WTC11 (cell line): Measurements from ENCODE around the gene SIT1. TPM values are rescaled to one million over a fixed set of nuclear protein-coding genes. Genes with fewer than 3 reads are reported as not detected.

Experiments
- ATAC-seq: fragments of 200-7000 bp; cut with Tn5 transposase; 2 replicates; pipeline ENCODE4 v1.10.0; 2021; ENCODE audit warnings: mild to moderate bottlenecking, moderate library complexity
- CTCF ChIA-PET: fragments of 300-600 bp; sonication (Branson Sonifier 250); formaldehyde crosslinking; loops from one replicate; lab custom pipeline; 2021; ENCODE audit warnings: antibody characterized with exemption; lab: Charles Lee
- POLR2A ChIA-PET: fragments of 350-600 bp; sonication (Branson Sonifier 250); formaldehyde crosslinking; loops from one replicate; lab custom pipeline; 2021; ENCODE audit warnings: antibody characterized with exemption; lab: Charles Lee
- DNase-seq: peaks from one replicate; pipeline ENCODE4 v3.0.0; 2021; ENCODE audit warnings: low spot score
- H3K27ac Mint-ChIP-seq: 2 replicates; pipeline ENCODE4 v1.8.0; 2021; ENCODE audit warnings: mixed read lengths
- H3K27me3 Mint-ChIP-seq: 2 replicates; pipeline ENCODE4 v1.8.0; 2021; ENCODE audit warnings: low read depth, mild to moderate bottlenecking, moderate library complexity, mixed read lengths
- H3K36me3 Mint-ChIP-seq: 2 replicates; pipeline ENCODE4 v1.8.0; 2021; ENCODE audit warnings: mixed read lengths
- H3K4me1 Mint-ChIP-seq: 2 replicates; pipeline ENCODE4 v1.8.0; 2022; ENCODE audit warnings: mixed read lengths
- H3K4me3 Mint-ChIP-seq: 2 replicates; pipeline ENCODE4 v1.8.0; 2021; ENCODE audit warnings: mild to moderate bottlenecking, moderate library complexity, mixed read lengths
- H3K9me3 Mint-ChIP-seq: 2 replicates; pipeline ENCODE4 v1.8.0; 2021; ENCODE audit warnings: mixed read lengths
- ELF4 ChIP-seq: sonication (generic); formaldehyde crosslinking; IDR thresholded peaks from 2 replicates; pipeline ENCODE4 v1.8.1; 2022; ENCODE audit warnings: low read depth, mild to moderate bottlenecking, moderate library complexity, missing genetic modification reagents
- ETV6 ChIP-seq: sonication (generic); formaldehyde crosslinking; IDR thresholded peaks from 2 replicates; pipeline ENCODE4 v1.8.1; 2022; ENCODE audit warnings: mild to moderate bottlenecking, missing genetic modification reagents
- IRF2 ChIP-seq: sonication (generic); formaldehyde crosslinking; IDR thresholded peaks from 2 replicates; pipeline ENCODE4 v1.8.0; 2022; ENCODE audit warnings: low read depth, missing genetic modification reagents, borderline replicate concordance
- MLX ChIP-seq: sonication (generic); formaldehyde crosslinking; IDR thresholded peaks from 2 replicates; pipeline ENCODE4 v1.8.1; 2023; ENCODE audit warnings: mild to moderate bottlenecking, missing genetic modification reagents, moderate library complexity
- NFATC4 ChIP-seq: fragments of 250-450 bp; sonication (Bioruptor Pico); IDR thresholded peaks from 2 replicates; pipeline ENCODE4 v1.9.0; 2021; ENCODE audit warnings: mild to moderate bottlenecking
- NR3C1 ChIP-seq: sonication (generic); formaldehyde crosslinking; conservative IDR thresholded peaks from 2 replicates; pipeline ENCODE4 v1.8.1; 2023; ENCODE audit warnings: low read depth, mild to moderate bottlenecking, missing genetic modification reagents
- PRRX2 ChIP-seq: fragments of 250-450 bp; sonication (Bioruptor Pico); IDR thresholded peaks from 2 replicates; pipeline ENCODE4 v1.8.0; 2021; ENCODE audit warnings: mild to moderate bottlenecking
- RELA ChIP-seq: sonication (generic); formaldehyde crosslinking; IDR thresholded peaks from 2 replicates; pipeline ENCODE4 v1.8.1; 2022; ENCODE audit warnings: missing genetic modification reagents, mild to moderate bottlenecking, borderline replicate concordance
- SMAD3 ChIP-seq: sonication (generic); formaldehyde crosslinking; IDR thresholded peaks from 2 replicates; pipeline ENCODE4 v1.8.0; 2022; ENCODE audit warnings: missing genetic modification reagents, mild to moderate bottlenecking, borderline replicate concordance
- TCF7 ChIP-seq: sonication (generic); formaldehyde crosslinking; IDR thresholded peaks from 2 replicates; pipeline ENCODE4 v1.8.0; 2022; ENCODE audit warnings: mild to moderate bottlenecking, low read depth, missing genetic modification reagents, moderate library complexity
- TEAD4 ChIP-seq: sonication (generic); formaldehyde crosslinking; IDR thresholded peaks from 2 replicates; pipeline ENCODE4 v1.8.0; 2022; ENCODE audit warnings: mild to moderate bottlenecking, missing genetic modification reagents
- ZNF138 ChIP-seq: sonication (generic); formaldehyde crosslinking; conservative IDR thresholded peaks from 2 replicates; pipeline ENCODE4 v1.8.1; 2022; ENCODE audit warnings: mild to moderate bottlenecking, moderate library complexity, missing genetic modification reagents
- ZNF263 ChIP-seq: sonication (generic); formaldehyde crosslinking; IDR thresholded peaks from 2 replicates; pipeline ENCODE4 v1.8.1; 2022; ENCODE audit warnings: low read depth, mild to moderate bottlenecking, moderate library complexity, missing genetic modification reagents
- ZNF281 ChIP-seq: sonication (generic); formaldehyde crosslinking; IDR thresholded peaks from 2 replicates; pipeline ENCODE4 v1.8.0; 2023; ENCODE audit warnings: mild to moderate bottlenecking, missing genetic modification reagents
- ZNF416 ChIP-seq: fragments of 250-450 bp; sonication (Bioruptor Pico); IDR thresholded peaks from 2 replicates; pipeline ENCODE4 v1.9.0; 2021; ENCODE audit warnings: mild to moderate bottlenecking, inconsistent platforms
- total RNA-seq: library from RNA; stranded (reverse); gene quantifications from 3 replicates; pipeline ENCODE4 v1.2.3, GENCODE V29; 2021
- TF ChIP-seq, protein P1 (sequence below): sonication (generic); formaldehyde crosslinking; IDR thresholded peaks from 2 replicates; pipeline ENCODE4 v1.8.1; 2023; ENCODE audit warnings: mild to moderate bottlenecking, missing genetic modification reagents
- TF ChIP-seq, protein P2 (sequence below): sonication (generic); formaldehyde crosslinking; IDR thresholded peaks from 2 replicates; pipeline ENCODE4 v1.8.0; 2022; ENCODE audit warnings: mild to moderate bottlenecking, missing genetic modification reagents
- TF ChIP-seq, protein P3 (sequence below): sonication (generic); formaldehyde crosslinking; IDR thresholded peaks from 2 replicates; pipeline ENCODE4 v1.8.1; 2023; ENCODE audit warnings: mild to moderate bottlenecking, moderate library complexity, missing genetic modification reagents
- TF ChIP-seq, protein P4 (sequence below): fragments of 250-450 bp; sonication (Bioruptor Pico); IDR thresholded peaks from 2 replicates; pipeline ENCODE4 v2.1.2; 2022; ENCODE audit warnings: mild to moderate bottlenecking, moderate library complexity

The SIT1 gene
- total RNA-seq, 1 experiment from 2014 or later = 4.1 TPM

- CTCF ChIA-PET = interaction anchor here (1.2 to 2.0 kb wide), 3 partner anchors 9 to 26 kb away, joined by 4 to 13 read pairs (median 6); no protein-coding TSS in a partner anchor
- Mint-ChIP-seq H3K36me3 (no peaks in the 10 kb centered on the region), H3K27me3 (peaks cover 47% of the 10 kb centered on the region)
Measured at GRCh38 chr9:35619800-35620158, 31.0 kb downstream of the SIT1 start.

DNA sequence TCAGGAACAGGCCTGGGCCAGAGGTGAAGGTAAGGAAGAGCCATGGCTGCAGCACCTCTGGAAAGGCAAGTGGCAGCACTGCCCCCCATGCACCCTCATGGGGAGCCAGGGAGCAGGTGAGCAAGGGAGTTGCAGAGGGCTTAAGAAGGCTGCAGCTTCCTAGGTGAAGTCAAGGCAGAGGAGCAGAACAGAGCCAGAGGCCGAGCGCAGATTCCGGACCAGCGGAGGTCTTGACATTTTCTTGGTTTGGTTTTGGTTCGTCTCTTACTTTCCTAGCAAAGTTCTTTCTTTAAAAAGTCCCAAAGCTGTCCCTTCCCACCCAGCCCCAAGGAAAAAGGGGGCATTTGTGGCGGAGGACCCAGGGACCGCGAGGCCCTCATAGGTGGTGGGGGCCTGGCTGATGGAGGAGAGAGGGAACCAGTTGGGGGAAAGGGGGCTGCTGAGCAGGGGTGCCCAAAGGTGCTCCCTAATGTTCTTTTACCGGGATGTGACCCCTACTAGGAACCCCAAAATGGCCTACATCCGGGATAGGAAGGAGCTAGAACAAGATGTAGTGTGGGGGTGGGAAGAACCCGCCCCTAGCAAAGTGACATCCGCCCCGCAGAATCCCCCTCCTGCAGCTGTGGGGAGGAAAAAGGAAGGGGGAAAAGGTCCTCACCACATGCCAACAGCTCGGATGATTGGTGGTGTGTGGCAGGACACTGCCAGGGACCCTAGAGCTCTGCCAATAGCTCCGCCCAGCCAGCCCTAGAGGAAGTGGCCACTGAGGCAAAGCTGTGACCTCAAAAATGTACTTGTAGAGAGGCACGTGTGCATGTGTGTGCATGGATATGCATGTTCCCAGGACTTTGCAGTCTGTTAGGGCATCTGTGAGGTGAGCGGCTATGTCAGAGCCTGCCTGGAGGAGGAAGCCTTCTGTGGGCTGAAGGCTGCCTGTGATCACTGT is 31.6 kb downstream of the SIT1 start:
- DNase-seq (no peak), ATAC-seq (no peak)
- no peaks in the 10 kb centered on the region for H3K36me3 Mint-ChIP-seq
- ChIA-PET CTCF (interaction anchor here (0.9 to 2.0 kb wide), 4 partner anchors 9 to 27 kb away, joined by 3 to 13 read pairs (median 5); no protein-coding TSS in a partner anchor), POLR2A (no interaction called here)
- no peak overlapping the region for H3K27ac Mint-ChIP-seq
- no peaks in the 10 kb centered on the region for H3K9me3 Mint-ChIP-seq
- H3K27me3 Mint-ChIP-seq = peaks cover 53% of the 10 kb centered on the region
- no peak overlapping the region for H3K4me3 Mint-ChIP-seq
- peaks cover 9% of the 10 kb centered on the region for H3K4me1 Mint-ChIP-seq
- TF ChIP-seq ZNF263 (CRISPR knock-in tag) (no peak), ETV6 (no peak), TCF7 (CRISPR knock-in tag) (no peak), TEAD4 (CRISPR knock-in tag) (no peak), NR3C1 (CRISPR knock-in tag) (no peak), RELA (CRISPR knock-in tag) (no peak), SMAD3 (CRISPR knock-in tag) (no peak), NFATC4 (no peak)
- TF ChIP-seq, protein P1, sequence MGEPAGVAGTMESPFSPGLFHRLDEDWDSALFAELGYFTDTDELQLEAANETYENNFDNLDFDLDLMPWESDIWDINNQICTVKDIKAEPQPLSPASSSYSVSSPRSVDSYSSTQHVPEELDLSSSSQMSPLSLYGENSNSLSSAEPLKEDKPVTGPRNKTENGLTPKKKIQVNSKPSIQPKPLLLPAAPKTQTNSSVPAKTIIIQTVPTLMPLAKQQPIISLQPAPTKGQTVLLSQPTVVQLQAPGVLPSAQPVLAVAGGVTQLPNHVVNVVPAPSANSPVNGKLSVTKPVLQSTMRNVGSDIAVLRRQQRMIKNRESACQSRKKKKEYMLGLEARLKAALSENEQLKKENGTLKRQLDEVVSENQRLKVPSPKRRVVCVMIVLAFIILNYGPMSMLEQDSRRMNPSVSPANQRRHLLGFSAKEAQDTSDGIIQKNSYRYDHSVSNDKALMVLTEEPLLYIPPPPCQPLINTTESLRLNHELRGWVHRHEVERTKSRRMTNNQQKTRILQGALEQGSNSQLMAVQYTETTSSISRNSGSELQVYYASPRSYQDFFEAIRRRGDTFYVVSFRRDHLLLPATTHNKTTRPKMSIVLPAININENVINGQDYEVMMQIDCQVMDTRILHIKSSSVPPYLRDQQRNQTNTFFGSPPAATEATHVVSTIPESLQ (CRISPR knock-in tag) = no peak
- TF ChIP-seq, protein P2, sequence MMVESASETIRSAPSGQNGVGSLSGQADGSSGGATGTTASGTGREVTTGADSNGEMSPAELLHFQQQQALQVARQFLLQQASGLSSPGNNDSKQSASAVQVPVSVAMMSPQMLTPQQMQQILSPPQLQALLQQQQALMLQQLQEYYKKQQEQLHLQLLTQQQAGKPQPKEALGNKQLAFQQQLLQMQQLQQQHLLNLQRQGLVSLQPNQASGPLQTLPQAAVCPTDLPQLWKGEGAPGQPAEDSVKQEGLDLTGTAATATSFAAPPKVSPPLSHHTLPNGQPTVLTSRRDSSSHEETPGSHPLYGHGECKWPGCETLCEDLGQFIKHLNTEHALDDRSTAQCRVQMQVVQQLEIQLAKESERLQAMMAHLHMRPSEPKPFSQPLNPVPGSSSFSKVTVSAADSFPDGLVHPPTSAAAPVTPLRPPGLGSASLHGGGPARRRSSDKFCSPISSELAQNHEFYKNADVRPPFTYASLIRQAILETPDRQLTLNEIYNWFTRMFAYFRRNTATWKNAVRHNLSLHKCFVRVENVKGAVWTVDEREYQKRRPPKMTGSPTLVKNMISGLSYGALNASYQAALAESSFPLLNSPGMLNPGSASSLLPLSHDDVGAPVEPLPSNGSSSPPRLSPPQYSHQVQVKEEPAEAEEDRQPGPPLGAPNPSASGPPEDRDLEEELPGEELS (CRISPR knock-in tag) = no peak
- TF ChIP-seq, protein P3, sequence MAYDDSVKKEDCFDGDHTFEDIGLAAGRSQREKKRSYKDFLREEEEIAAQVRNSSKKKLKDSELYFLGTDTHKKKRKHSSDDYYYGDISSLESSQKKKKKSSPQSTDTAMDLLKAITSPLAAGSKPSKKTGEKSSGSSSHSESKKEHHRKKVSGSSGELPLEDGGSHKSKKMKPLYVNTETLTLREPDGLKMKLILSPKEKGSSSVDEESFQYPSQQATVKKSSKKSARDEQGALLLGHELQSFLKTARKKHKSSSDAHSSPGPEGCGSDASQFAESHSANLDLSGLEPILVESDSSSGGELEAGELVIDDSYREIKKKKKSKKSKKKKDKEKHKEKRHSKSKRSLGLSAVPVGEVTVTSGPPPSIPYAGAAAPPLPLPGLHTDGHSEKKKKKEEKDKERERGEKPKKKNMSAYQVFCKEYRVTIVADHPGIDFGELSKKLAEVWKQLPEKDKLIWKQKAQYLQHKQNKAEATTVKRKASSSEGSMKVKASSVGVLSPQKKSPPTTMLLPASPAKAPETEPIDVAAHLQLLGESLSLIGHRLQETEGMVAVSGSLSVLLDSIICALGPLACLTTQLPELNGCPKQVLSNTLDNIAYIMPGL (CRISPR knock-in tag) = no peak

More at GRCh38 chr9:35619800-35620158, 31.0 kb downstream of the SIT1 start:
- H3K9me3 Mint-ChIP-seq = no peaks in the 10 kb centered on the region
- TF ChIP-seq ZNF281 (CRISPR knock-in tag) = no peak
- no peak for TF ChIP-seq MLX (CRISPR knock-in tag)
- no peak for TF ChIP-seq ELF4 (CRISPR knock-in tag)
- no peak for TF ChIP-seq IRF2 (CRISPR knock-in tag)
- TF ChIP-seq ETV6 = no peak
- TF ChIP-seq, protein P4, sequence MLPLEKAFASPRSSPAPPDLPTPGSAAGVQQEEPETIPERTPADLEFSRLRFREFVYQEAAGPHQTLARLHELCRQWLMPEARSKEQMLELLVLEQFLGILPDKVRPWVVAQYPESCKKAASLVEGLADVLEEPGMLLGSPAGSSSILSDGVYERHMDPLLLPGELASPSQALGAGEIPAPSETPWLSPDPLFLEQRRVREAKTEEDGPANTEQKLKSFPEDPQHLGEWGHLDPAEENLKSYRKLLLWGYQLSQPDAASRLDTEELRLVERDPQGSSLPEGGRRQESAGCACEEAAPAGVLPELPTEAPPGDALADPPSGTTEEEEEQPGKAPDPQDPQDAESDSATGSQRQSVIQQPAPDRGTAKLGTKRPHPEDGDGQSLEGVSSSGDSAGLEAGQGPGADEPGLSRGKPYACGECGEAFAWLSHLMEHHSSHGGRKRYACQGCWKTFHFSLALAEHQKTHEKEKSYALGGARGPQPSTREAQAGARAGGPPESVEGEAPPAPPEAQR (CRISPR knock-in tag) = no peak
- no peak for TF ChIP-seq PRRX2 (CRISPR knock-in tag)
- TF ChIP-seq ZNF138 = no peak
- no peak for TF ChIP-seq ZNF416 (CRISPR knock-in tag)
- POLR2A ChIA-PET = no interaction called here
- H3K4me3 Mint-ChIP-seq = no peak overlapping the region
- DNase-seq (no peak), ATAC-seq (no peak)
- H3K4me1 Mint-ChIP-seq = peaks cover 9% of the 10 kb centered on the region
- no peak overlapping the region for H3K27ac Mint-ChIP-seq
